Panc1 (cell line): ENCODE measurements around the gene GRAMD4.

Source experiments
- CTCF ChIP-seq: fragments of 450-650 bp; IDR thresholded peaks from 2 replicates; pipeline ENCODE4 v1.5.1; 2017; ENCODE audit warnings: mild to moderate bottlenecking
- POLR2AphosphoS5 ChIP-seq: IDR thresholded peaks from 2 replicates; pipeline ENCODE4 v1.6.1; 2012; ENCODE audit warnings: mild to moderate bottlenecking, low read depth, low read length, moderate library complexity
- TCF7L2 ChIP-seq: IDR thresholded peaks from 2 replicates; pipeline ENCODE4 v1.6.1; 2011; ENCODE audit warnings: mild to moderate bottlenecking, low read depth, low read length, inconsistent platforms

GRCh38 chr22:46577368-46578249, 42.6 kb upstream of the GRAMD4 start:
- TF ChIP-seq CTCF: no peak
- TF ChIP-seq POLR2AphosphoS5: no peak
- TF ChIP-seq TCF7L2: no peak
